Choroid plexus epithelial cell (primary cell): ENCODE results near the gene SPINT2.

ENCODE experiments used
- DNase-seq: peaks from one replicate; pipeline ENCODE4 v3.0.0-alpha.2; 2010; ENCODE audit warnings: low read depth
- H3K4me3 ChIP-seq: 2 replicates; pipeline ENCODE4 v1.5.1; 2011; ENCODE audit warnings: low read depth, mild to moderate bottlenecking, control low read depth, low read length, moderate library complexity
- CTCF ChIP-seq: conservative IDR thresholded peaks from 2 replicates; pipeline ENCODE4 v1.5.1; 2011; ENCODE audit warnings: low read depth, mild to moderate bottlenecking, control low read depth, inconsistent platforms, low read length, moderate library complexity

Gene SPINT2

DNA sequence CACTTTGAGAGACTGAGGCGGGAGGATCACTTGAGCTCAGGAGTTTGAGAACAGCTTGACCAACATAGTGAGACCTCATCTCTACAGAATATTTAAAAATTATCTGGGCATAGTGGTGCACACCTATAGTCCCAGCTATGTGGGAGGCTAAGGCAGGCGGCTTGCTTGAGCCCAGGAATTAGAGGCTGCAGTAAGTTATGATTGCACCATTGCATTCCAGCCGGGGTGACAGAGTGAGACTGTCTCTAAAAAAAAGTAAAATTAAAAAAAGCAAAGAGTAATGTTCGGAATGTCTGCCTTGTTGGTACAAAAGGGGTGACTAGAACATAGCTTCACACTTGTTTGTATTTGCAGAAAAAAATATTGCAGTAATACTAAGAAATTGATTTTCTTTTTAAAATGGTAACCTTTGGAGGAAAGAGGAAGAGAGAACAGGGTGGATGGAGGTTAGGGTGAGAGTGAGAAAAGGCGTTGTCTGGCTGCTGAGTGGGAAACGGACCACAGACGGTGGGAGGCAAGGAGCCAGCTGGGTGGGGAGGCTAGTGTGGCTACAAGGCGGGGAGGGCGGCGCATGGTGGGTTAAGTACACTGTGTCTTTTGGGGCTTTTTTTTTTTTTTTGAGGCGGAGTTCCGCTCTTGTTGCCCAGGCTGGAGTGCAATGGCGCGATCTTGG lies 18.4 kb upstream of the SPINT2 start:
- no peak overlapping the region for H3K4me3 ChIP-seq
- TF ChIP-seq CTCF: no peak
- DNase-seq: peak; percentile 64

DNA sequence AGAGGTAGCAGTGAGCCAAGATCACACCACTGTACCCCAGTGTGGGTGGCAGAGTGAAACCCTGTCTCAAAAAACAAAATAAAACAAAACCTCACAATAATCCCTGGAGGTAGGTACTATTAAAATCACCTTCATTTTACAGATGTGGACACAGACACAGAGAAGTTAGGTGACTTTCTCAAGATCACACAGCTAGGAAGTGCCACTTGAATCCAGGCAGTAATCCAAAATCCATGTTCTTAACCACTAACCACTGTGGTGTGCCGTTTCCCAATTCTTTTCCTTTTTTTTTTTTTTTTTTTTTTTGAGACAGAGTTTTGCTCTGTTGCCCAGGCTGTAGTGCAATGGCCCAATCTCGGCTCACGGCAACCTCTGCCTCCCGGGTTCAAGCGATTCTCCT lies 17.2 kb upstream of the SPINT2 start:
- no peak overlapping the region for H3K4me3 ChIP-seq
- DNase-seq: no peak
- TF ChIP-seq CTCF: no peak

- no peak for TF ChIP-seq CTCF
- no peak for DNase-seq
- no peak overlapping the region for H3K4me3 ChIP-seq
Measured at GRCh38 chr19:38247734-38248268, 16.6 kb upstream of the SPINT2 start.

- DNase-seq: no peak
Measured at GRCh38 chr19:38248421-38248820, 16.0 kb upstream of the SPINT2 start.

GRCh38 chr19:38250428-38250820 lies 13.9 kb upstream of the SPINT2 start:
- H3K4me3 ChIP-seq: no peak overlapping the region
- no peak for DNase-seq
- TF ChIP-seq CTCF: no peak

More at GRCh38 chr19:38248421-38248820, 16.0 kb upstream of the SPINT2 start:
- TF ChIP-seq CTCF: no peak
- no peak overlapping the region for H3K4me3 ChIP-seq

- TF ChIP-seq CTCF: no peak
- no peak for DNase-seq
- peak overlapping the region; percentile 10 for H3K4me3 ChIP-seq
Measured at GRCh38 chr19:38250821-38251563, 13.4 kb upstream of the SPINT2 start.
